DND-41 (cell line): Measurements from ENCODE around the gene SSTR3.

Source experiments
- ATAC-seq: fragments of 200-7000 bp; cut with Tn5 transposase; 3 replicates; pipeline ENCODE4 v1.9.1; 2021; ENCODE audit warnings: low read depth; ENCODE audit not compliant: insufficient read depth
- DNase-seq: peaks from one replicate; pipeline ENCODE4 v3.0.0-alpha.2; 2020
- H2AFZ ChIP-seq: 2 replicates; pipeline ENCODE4 v1.6.0; 2012; ENCODE audit warnings: low read depth, low read length
- H3K27ac ChIP-seq: 2 replicates; pipeline ENCODE4 v1.5.1; 2012; ENCODE audit warnings: low read length, inconsistent platforms
- H3K27me3 ChIP-seq: fragments of 200-600 bp; sonication (generic); 2 replicates; pipeline ENCODE4 v1.6.0; 2012; ENCODE audit warnings: low read length, mild to moderate bottlenecking, inconsistent platforms; ENCODE audit not compliant: insufficient read depth, poor library complexity
- H3K36me3 ChIP-seq: 2 replicates; pipeline ENCODE4 v1.5.1; 2012; ENCODE audit warnings: low read length, inconsistent platforms; ENCODE audit not compliant: insufficient read depth
- H3K4me1 ChIP-seq: 2 replicates; pipeline ENCODE4 v1.5.1; 2012; ENCODE audit warnings: mild to moderate bottlenecking, low read length; ENCODE audit not compliant: insufficient read depth
- H3K4me2 ChIP-seq: 2 replicates; pipeline ENCODE4 v1.6.0; 2012; ENCODE audit warnings: mild to moderate bottlenecking, moderate library complexity, low read length, inconsistent platforms; ENCODE audit not compliant: insufficient read depth
- H3K4me3 ChIP-seq, 2 experiments: fragments of 200-600 bp in 1 of 2; shearing (Covaris generic) in 1 of 2; 2 replicates each; pipeline ENCODE4 v1.5.1; 2012 to 2016; ENCODE audit warnings: inconsistent platforms in 2 of 2, low read length in 2 of 2, mild to moderate bottlenecking in 2 of 2, low read depth in 1 of 2, moderate library complexity in 1 of 2
- H3K79me2 ChIP-seq: 2 replicates; pipeline ENCODE4 v1.6.0; 2012; ENCODE audit warnings: low read length, inconsistent platforms; ENCODE audit not compliant: insufficient read depth
- H3K9ac ChIP-seq: 2 replicates; pipeline ENCODE4 v1.6.0; 2012; ENCODE audit warnings: low read depth, mild to moderate bottlenecking, inconsistent platforms, low read length, moderate library complexity
- H3K9me3 ChIP-seq: 2 replicates; pipeline ENCODE4 v1.5.1; 2012; ENCODE audit warnings: low read length, moderate library complexity, mild to moderate bottlenecking, inconsistent platforms; ENCODE audit not compliant: insufficient read depth, severe bottlenecking
- H4K20me1 ChIP-seq: 2 replicates; pipeline ENCODE4 v1.6.0; 2012; ENCODE audit warnings: low read length; ENCODE audit not compliant: insufficient read depth
- CTCF ChIP-seq: IDR thresholded peaks from 2 replicates; pipeline ENCODE4 v1.5.1; 2012; ENCODE audit warnings: borderline replicate concordance, low read length, moderate library complexity, mild to moderate bottlenecking; ENCODE audit not compliant: poor library complexity, severe bottlenecking; ENCODE audit errors: extremely low read depth
- EZH2 ChIP-seq: IDR thresholded peaks from 3 replicates; pipeline ENCODE4 v1.6.1; 2012; ENCODE audit warnings: borderline replicate concordance, low read depth, mild to moderate bottlenecking, moderate library complexity, low read length, inconsistent platforms; ENCODE audit not compliant: severe bottlenecking

The SSTR3 gene

DNA sequence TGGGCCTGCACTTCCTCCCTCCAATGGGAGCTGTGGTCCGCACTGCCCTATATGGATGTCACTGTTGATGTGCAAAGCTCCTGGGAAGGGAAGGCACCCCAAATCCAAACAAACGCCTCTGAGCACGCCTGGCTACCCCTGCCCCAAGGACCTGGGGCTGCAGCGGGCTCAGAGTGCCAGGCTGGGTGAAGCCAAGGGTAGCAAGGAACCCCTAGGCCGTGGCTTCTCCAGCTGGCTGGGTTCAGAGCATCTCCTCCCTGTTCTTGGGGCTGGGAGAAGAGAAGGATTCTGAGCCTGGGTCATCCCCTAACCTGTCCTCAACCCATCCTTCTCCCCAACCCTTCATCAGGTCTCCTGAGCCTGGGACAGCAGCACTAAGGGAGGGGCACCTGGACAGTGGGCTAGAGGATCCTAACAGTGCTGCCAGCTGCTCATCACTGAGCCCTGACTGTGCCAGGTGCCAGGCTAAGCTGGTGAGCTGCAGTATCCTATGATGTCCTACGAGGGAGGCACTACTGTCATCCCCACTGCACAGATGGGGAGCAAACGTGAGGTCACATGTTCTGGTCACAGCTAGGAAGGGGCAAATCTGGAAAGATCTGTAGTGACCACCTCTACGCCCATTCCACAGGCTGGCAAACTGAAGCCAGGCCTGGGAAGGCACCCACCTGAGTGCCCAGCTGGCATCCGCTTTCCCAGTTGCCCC lies 3.0 kb downstream of the SSTR3 start:
- Histone ChIP-seq H3K9ac (no peak overlapping the region), H2AFZ (no peak overlapping the region), H3K79me2 (no peaks in the 10 kb centered on the region), H3K36me3 (no peaks in the 10 kb centered on the region), H3K4me1 (no peaks in the 10 kb centered on the region), H3K4me3 (no peak overlapping the region), H3K27me3 (no peaks in the 10 kb centered on the region), H3K4me2 (no peak overlapping the region), H3K9me3 (no peaks in the 10 kb centered on the region), H4K20me1 (no peaks in the 10 kb centered on the region), H3K27ac (no peak overlapping the region)
- TF ChIP-seq EZH2 (no peak), CTCF (no peak)
- DNase-seq (no peak), ATAC-seq (no peak)

GRCh38 chr22:37208401-37209139 lies 3.7 kb downstream of the SSTR3 start:
- no peak overlapping the region for H3K4me3 ChIP-seq
- ATAC-seq = no peak
- H3K4me1 ChIP-seq = no peaks in the 10 kb centered on the region
- no peak for DNase-seq
- no peaks in the 10 kb centered on the region for H3K27me3 ChIP-seq
- H3K36me3 ChIP-seq = no peaks in the 10 kb centered on the region
- no peak overlapping the region for H3K9ac ChIP-seq
- H3K9me3 ChIP-seq = no peaks in the 10 kb centered on the region
- no peaks in the 10 kb centered on the region for H4K20me1 ChIP-seq
- H3K4me2 ChIP-seq = no peak overlapping the region
- H2AFZ ChIP-seq = no peak overlapping the region
- no peak overlapping the region for H3K27ac ChIP-seq
- TF ChIP-seq EZH2 = no peak
- TF ChIP-seq CTCF = no peak
- no peaks in the 10 kb centered on the region for H3K79me2 ChIP-seq

DNA sequence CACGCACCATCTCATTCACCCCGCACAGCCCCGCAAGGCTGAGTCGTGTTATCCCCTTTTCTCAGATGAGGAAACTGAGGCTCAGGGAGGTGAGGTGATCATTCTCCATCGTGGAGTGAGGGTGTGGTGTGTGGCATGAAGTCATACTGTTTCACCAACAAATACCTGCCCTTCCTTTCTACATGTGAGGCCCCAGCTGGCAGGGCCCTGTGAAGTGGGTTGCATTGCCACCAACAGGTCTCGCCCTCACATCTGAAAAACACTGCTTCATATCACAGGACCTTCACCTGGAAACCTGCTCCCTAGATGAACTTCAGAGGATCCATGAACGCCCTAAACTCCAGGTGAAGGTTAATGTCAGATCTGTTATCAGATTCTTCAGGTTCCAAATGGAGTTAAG lies 4.3 kb downstream of the SSTR3 start:
- DNase-seq (no peak), ATAC-seq (no peak)
- Histone ChIP-seq H2AFZ (no peak overlapping the region), H3K4me2 (no peak overlapping the region), H3K79me2 (no peaks in the 10 kb centered on the region), H3K27ac (no peak overlapping the region), H3K36me3 (no peaks in the 10 kb centered on the region), H3K27me3 (no peaks in the 10 kb centered on the region), H3K4me1 (no peaks in the 10 kb centered on the region), H3K9ac (no peak overlapping the region), H3K4me3 (no peak overlapping the region), H4K20me1 (no peaks in the 10 kb centered on the region), H3K9me3 (no peaks in the 10 kb centered on the region)
- TF ChIP-seq CTCF = no peak
- TF ChIP-seq EZH2 = no peak
